A673 (cell line): Measurements from ENCODE around the gene AMDHD1. TPM values are rescaled to one million over a fixed set of nuclear protein-coding genes. Genes with fewer than 3 reads are reported as not detected.
A peak's percentile ranks its signal among the peaks of the same experiment; 100 is the strongest.

Experiments
- Bru-seq: library from RNA; stranded (reverse); fragments of 400-500 nt; gene quantifications from one replicate; lab custom pipeline; 2021; lab: Mats Ljungman, UMichigan
- BruChase-seq, 2 experiments: library from RNA; stranded (reverse); fragments of 400-500 nt; gene quantifications; one replicate each; lab custom pipeline; 2021; lab: Mats Ljungman, UMichigan
- BruUV-seq: library from RNA; stranded (reverse); fragments of 400-500 nt; replicated peaks from 2 replicates; lab custom pipeline; 2021; lab: Mats Ljungman, UMichigan
- CTCF ChIA-PET: fragments of 300-600 bp; sonication (Branson Sonifier 250); formaldehyde crosslinking; loops from one replicate; lab custom pipeline; 2022; ENCODE audit warnings: antibody characterized with exemption; lab: Charles Lee
- POLR2A ChIA-PET: fragments of 300-600 bp; sonication (Branson Sonifier 250); formaldehyde crosslinking; loops from one replicate; lab custom pipeline; 2022; ENCODE audit warnings: antibody characterized with exemption; ENCODE audit not compliant: low non-redundant PET; lab: Charles Lee
- DNase-seq: peaks from one replicate; pipeline ENCODE4 v3.0.0-alpha.2; 2015; ENCODE audit warnings: low spot score
- H3K27ac ChIP-seq: fragments of 200-600 bp; sonication (generic); 2 replicates; pipeline ENCODE4 v1.5.1; 2016; ENCODE audit warnings: mixed run types, low read depth, mild to moderate bottlenecking, mixed read lengths, antibody characterized with exemption, low read length; ENCODE audit not compliant: poor library complexity, severe bottlenecking
- H3K27me3 ChIP-seq: fragments of 200-600 bp; sonication (generic); replicated peaks from 2 replicates; pipeline ENCODE4 v1.6.1; 2017; ENCODE audit warnings: mixed run types, low read depth, mild to moderate bottlenecking, mixed read lengths, antibody characterized with exemption, low read length; ENCODE audit not compliant: insufficient read depth, poor library complexity
- H3K36me3 ChIP-seq: fragments of 200-600 bp; sonication (generic); 2 replicates; pipeline ENCODE4 v1.6.1; 2016; ENCODE audit warnings: mixed run types, mild to moderate bottlenecking, mixed read lengths, antibody characterized with exemption, low read length; ENCODE audit not compliant: insufficient read depth, poor library complexity, severe bottlenecking
- H3K4me1 ChIP-seq: fragments of 200-600 bp; sonication (generic); 2 replicates; pipeline ENCODE4 v1.6.1; 2017; ENCODE audit warnings: mixed run types, mild to moderate bottlenecking, mixed read lengths, antibody characterized with exemption, low read length; ENCODE audit not compliant: insufficient read depth, poor library complexity, severe bottlenecking
- H3K4me3 ChIP-seq: fragments of 200-600 bp; sonication (generic); 2 replicates; pipeline ENCODE4 v1.5.1; 2016; ENCODE audit warnings: low read depth, mixed run types, mild to moderate bottlenecking, mixed read lengths, low read length; ENCODE audit not compliant: poor library complexity, severe bottlenecking
- H3K9me3 ChIP-seq: fragments of 200-600 bp; sonication (generic); 2 replicates; pipeline ENCODE4 v1.6.1; 2016; ENCODE audit warnings: mixed run types, low read depth, mild to moderate bottlenecking, mixed read lengths, antibody characterized with exemption, low read length; ENCODE audit not compliant: poor library complexity, severe bottlenecking
- CTCF ChIP-seq: fragments of 300-800, 200-600 bp; sonication (generic); conservative IDR thresholded peaks from 2 replicates; pipeline ENCODE4 v1.5.1; 2017; ENCODE audit warnings: low read depth, mild to moderate bottlenecking, antibody characterized with exemption, low read length, moderate library complexity, mixed read lengths
- EZH2 ChIP-seq: fragments of 200-600 bp; sonication (generic); IDR thresholded peaks from 2 replicates; pipeline ENCODE4 v1.6.1; 2017; ENCODE audit warnings: borderline replicate concordance, low read depth, mild to moderate bottlenecking, mixed read lengths, antibody characterized with exemption, low read length; ENCODE audit not compliant: poor library complexity, severe bottlenecking
- intact Hi-C: fragments of 100-400 bp; cut with micrococcal nuclease; formaldehyde crosslinking; loops from one replicate; pipeline ENCODE4 v1.10.0; 2022; ENCODE audit not compliant: unreplicated experiment
- long read RNA-seq: library from polyadenylated mRNA; stranded (forward); transcript quantifications from one replicate; pipeline ENCODE4 v2.0.0, GENCODE V29; 2022
- total RNA-seq: library from RNA; stranded (reverse); gene quantifications from 2 replicates; pipeline ENCODE4 v1.2.3, GENCODE V29; 2021

The AMDHD1 gene
- total RNA-seq (0.50 and 1.1 TPM in 2 replicates), Bru-seq, nascent RNA (percentile 18 among the genes with signal in this experiment), BruChase-seq, experiment 1, labeled RNA remaining after a 2-hour chase (percentile 19 among the genes with signal in this experiment), BruChase-seq, experiment 2, labeled RNA remaining after a 6-hour chase (percentile 8 among the genes with signal in this experiment)
- long read RNA-seq = 0 reads

- no TSS peak for BruUV-seq
- H3K36me3 ChIP-seq = no peaks in the 10 kb centered on the region
- POLR2A ChIA-PET = interaction anchor here (0.5 kb wide), 1 partner anchor 30 kb away, joined by 6 read pairs; no protein-coding TSS in a partner anchor
- H3K27me3 ChIP-seq = no peaks in the 10 kb centered on the region
- CTCF ChIA-PET = interaction anchor here (0.7 to 0.8 kb wide), 2 partner anchors 25 to 826 kb away, joined by 3 read pairs; no protein-coding TSS in a partner anchor
- H3K4me1 ChIP-seq = no peaks in the 10 kb centered on the region
- no peaks in the 10 kb centered on the region for H3K9me3 ChIP-seq
- intact Hi-C loops = no loop called here
- DNase-seq = peak; percentile 74
- TF ChIP-seq EZH2 (no peak), CTCF (peak; percentile 44; the same call in 1 of the 2 replicates)
- peak within 1 kb of the TSS; percentile 75 for H3K27ac ChIP-seq
- peak within 1 kb of the TSS; percentile 90 for H3K4me3 ChIP-seq
These were observed at the start of gene AMDHD1 for GRCh38 chr12:95943330-95943842. Gene AMDHD1, plus strand, starts transcription at chr12:95943331. Its CDS starts 68 bp downstream, at chr12:95943399.

GRCh38 chr12:95896846-95897245 lies 46.3 kb upstream of the AMDHD1 start:
- ChIA-PET CTCF (no interaction called here), POLR2A (no interaction called here)
- no peak for DNase-seq
- TF ChIP-seq CTCF (no peak), EZH2 (no peak)
- no peaks in the 10 kb centered on the region for H3K36me3 ChIP-seq
- H3K27me3 ChIP-seq = no peaks in the 10 kb centered on the region
- no peaks in the 10 kb centered on the region for H3K9me3 ChIP-seq
- no TSS peak for BruUV-seq
- H3K4me3 ChIP-seq = no peak overlapping the region
- no peaks in the 10 kb centered on the region for H3K4me1 ChIP-seq
- H3K27ac ChIP-seq = no peak overlapping the region
- intact Hi-C loops = no loop called here

- no TSS peak for BruUV-seq
- TF ChIP-seq EZH2 = no peak
- no peak for TF ChIP-seq CTCF
- no peaks in the 10 kb centered on the region for H3K4me1 ChIP-seq
- POLR2A ChIA-PET = no interaction called here
- peaks cover 3% of the 10 kb centered on the region for H3K9me3 ChIP-seq
- H3K4me3 ChIP-seq = no peak overlapping the region
- peaks cover 2% of the 10 kb centered on the region for H3K27me3 ChIP-seq
- no peak for DNase-seq
- H3K27ac ChIP-seq = no peak overlapping the region
- CTCF ChIA-PET = interaction anchor here (0.6 kb wide), 1 partner anchor 165 kb away, joined by 4 read pairs; no protein-coding TSS in a partner anchor
- intact Hi-C loops = no loop called here
- H3K36me3 ChIP-seq = no peaks in the 10 kb centered on the region
These were observed 45.0 kb upstream of the AMDHD1 start for GRCh38 chr12:95898081-95898480.
